ENCODE data around the gene LMO7. TPM values are rescaled to one million over a fixed set of nuclear protein-coding genes. Genes with fewer than 3 reads are reported as not detected.

The LMO7 gene
- total and polyA plus RNA-seq, 2 donors from 2014 or later = 44.0 to 138 TPM

DNA sequence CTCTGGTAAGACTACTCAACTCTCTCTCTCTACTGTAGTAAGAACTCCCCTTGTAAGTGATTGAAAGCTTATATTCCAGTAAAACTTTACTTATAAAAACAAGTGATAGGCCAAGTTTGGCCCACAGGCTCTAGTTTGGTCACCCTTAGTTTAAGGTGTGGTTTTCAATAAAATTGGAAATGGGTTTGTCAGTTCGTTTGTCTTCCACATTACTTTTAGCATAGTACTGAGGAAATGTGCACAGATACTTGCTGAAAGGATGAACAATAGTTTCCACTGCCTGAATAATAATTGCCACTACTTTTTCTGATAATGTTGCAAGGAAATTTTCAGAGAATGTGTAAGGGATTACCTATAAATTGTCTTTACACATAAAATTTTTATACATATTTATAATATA is 54.5 kb downstream of the LMO7 start:
- H3K9me3 ChIP-seq (ENCODE audit: control insufficient read depth in 2 of 3, insufficient read depth in 1 of 3, low read length in 3 of 3) = no peaks in the 10 kb centered on the region
- FAIRE-seq (no peak), DNase-seq (no peak)
- no peaks in the 10 kb centered on the region for H3K4me1 ChIP-seq (ENCODE audit: control insufficient read depth in 2 of 3, insufficient read depth in 2 of 3, low read depth in 1 of 3, low read length in 3 of 3)
- H3K9ac ChIP-seq (ENCODE audit: low read length in 3 of 3) = no peak overlapping the region
- H3K4me3 ChIP-seq (ENCODE audit: low read length in 3 of 3) = no peak overlapping the region
- no peak overlapping the region for H3K27ac ChIP-seq (ENCODE audit: low read depth in 2 of 2, low read length in 2 of 2)
- H3K27me3 ChIP-seq (ENCODE audit: control insufficient read depth, insufficient read depth, low read length) = no peaks in the 10 kb centered on the region
- intact Hi-C loops (cut with DNase I) = no loop called here
- H3K36me3 ChIP-seq (ENCODE audit: control insufficient read depth in 2 of 3, insufficient read depth in 3 of 3, low read length in 3 of 3) = no peaks in the 10 kb centered on the region
- TF ChIP-seq, protein P1, sequence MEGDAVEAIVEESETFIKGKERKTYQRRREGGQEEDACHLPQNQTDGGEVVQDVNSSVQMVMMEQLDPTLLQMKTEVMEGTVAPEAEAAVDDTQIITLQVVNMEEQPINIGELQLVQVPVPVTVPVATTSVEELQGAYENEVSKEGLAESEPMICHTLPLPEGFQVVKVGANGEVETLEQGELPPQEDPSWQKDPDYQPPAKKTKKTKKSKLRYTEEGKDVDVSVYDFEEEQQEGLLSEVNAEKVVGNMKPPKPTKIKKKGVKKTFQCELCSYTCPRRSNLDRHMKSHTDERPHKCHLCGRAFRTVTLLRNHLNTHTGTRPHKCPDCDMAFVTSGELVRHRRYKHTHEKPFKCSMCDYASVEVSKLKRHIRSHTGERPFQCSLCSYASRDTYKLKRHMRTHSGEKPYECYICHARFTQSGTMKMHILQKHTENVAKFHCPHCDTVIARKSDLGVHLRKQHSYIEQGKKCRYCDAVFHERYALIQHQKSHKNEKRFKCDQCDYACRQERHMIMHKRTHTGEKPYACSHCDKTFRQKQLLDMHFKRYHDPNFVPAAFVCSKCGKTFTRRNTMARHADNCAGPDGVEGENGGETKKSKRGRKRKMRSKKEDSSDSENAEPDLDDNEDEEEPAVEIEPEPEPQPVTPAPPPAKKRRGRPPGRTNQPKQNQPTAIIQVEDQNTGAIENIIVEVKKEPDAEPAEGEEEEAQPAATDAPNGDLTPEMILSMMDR (IDR thresholded peaks at IDR 0.05; ENCODE audit: borderline replicate concordance, extremely low read depth, insufficient read depth) = no peak

DNA sequence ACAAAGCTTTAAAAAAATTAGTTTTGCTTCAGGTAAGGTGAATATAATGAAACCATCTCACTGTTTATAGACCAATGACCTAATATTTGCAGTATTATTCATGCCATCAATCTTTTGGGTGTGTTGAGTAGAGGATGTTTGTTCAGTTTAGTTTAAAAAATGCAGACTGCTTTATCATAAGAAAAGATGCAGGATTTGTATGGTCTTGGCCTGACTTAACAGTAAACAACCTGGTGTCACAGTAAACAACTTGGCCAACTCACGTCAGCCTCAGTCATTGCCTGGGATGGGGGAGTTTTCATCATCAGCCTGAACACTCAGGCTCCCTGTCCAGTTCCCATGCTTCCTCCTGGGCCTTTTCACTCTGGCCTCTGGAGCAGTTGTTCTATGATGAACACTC is 55.1 kb downstream of the LMO7 start:
- Histone ChIP-seq H3K4me3 (ENCODE audit: low read length in 3 of 3) (no peak overlapping the region), H3K36me3 (ENCODE audit: control insufficient read depth in 2 of 3, insufficient read depth in 3 of 3, low read length in 3 of 3) (no peaks in the 10 kb centered on the region), H3K9me3 (ENCODE audit: control insufficient read depth in 2 of 3, insufficient read depth in 1 of 3, low read length in 3 of 3) (no peaks in the 10 kb centered on the region), H3K4me1 (ENCODE audit: control insufficient read depth in 2 of 3, insufficient read depth in 2 of 3, low read depth in 1 of 3, low read length in 3 of 3) (no peaks in the 10 kb centered on the region), H3K27ac (ENCODE audit: low read depth in 2 of 2, low read length in 2 of 2) (no peak overlapping the region), H3K9ac (ENCODE audit: low read length in 3 of 3) (no peak overlapping the region), H3K27me3 (ENCODE audit: control insufficient read depth, insufficient read depth, low read length) (no peaks in the 10 kb centered on the region)
- FAIRE-seq (no peak), DNase-seq (no peak)
- intact Hi-C loops (cut with DNase I) = no loop called here
- TF ChIP-seq, protein P1 (IDR thresholded peaks at IDR 0.05; ENCODE audit: borderline replicate concordance, extremely low read depth, insufficient read depth) = no peak

DNA sequence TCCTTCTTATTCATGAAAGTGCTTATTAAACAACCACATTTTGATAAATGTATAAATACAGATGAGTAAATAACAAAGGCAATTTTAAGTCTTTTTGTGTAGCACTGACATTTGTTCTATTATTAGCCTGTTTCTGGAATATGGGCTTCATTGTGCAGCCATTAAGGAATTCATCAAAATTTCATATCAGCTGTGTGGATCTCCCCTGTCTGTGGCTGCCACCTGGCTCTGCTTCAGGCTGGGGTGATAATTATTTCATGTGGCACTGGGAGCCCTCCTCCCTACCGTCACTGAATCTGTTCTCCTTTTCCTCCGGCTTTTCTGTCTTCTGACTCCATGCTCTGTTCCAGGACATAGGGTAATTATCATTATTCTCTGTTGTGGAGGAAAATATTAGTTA is 57.1 kb downstream of the LMO7 start:
- H3K27ac ChIP-seq (ENCODE audit: low read depth in 2 of 2, low read length in 2 of 2) = no peak overlapping the region
- peaks cover 0 to 2% (median 0%) of the 10 kb centered on the region in 3 donors for H3K4me1 ChIP-seq (ENCODE audit: control insufficient read depth in 2 of 3, insufficient read depth in 2 of 3, low read depth in 1 of 3, low read length in 3 of 3)
- H3K4me3 ChIP-seq (ENCODE audit: low read length in 3 of 3) = no peak overlapping the region
- TF ChIP-seq, protein P1 (IDR thresholded peaks at IDR 0.05; ENCODE audit: borderline replicate concordance, extremely low read depth, insufficient read depth) = no peak
- DNase-seq = no peak
- no peak for FAIRE-seq
- no peak overlapping the region for H3K9ac ChIP-seq (ENCODE audit: low read length in 3 of 3)
- H3K27me3 ChIP-seq (ENCODE audit: control insufficient read depth, insufficient read depth, low read length) = no peaks in the 10 kb centered on the region
- no peaks in the 10 kb centered on the region for H3K36me3 ChIP-seq (ENCODE audit: control insufficient read depth in 2 of 3, insufficient read depth in 3 of 3, low read length in 3 of 3)
- H3K9me3 ChIP-seq (ENCODE audit: control insufficient read depth in 2 of 3, insufficient read depth in 1 of 3, low read length in 3 of 3) = no peaks in the 10 kb centered on the region
- intact Hi-C loops (cut with DNase I) = no loop called here

DNA sequence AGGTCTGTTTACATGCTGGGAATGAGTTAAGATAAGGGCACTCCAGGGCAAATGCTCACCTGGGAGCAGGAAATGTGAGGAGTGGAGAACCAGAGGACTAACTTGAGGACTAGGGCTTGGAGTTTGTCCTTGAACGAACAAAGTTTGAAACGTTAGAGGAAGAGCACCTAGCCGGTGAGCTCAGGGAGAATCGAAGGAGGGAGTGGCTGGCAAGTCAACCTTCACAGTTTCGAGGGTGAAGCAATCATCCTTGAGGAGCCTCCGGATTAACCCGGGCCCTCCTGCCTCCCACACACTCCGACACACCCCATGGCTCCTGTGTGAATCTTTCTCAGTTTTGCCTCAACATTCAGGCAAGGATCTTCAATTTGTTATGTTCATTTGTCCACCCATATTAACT is 58.6 kb downstream of the LMO7 start:
- no peaks in the 10 kb centered on the region for H3K9me3 ChIP-seq (ENCODE audit: control insufficient read depth in 2 of 3, insufficient read depth in 1 of 3, low read length in 3 of 3)
- intact Hi-C loops (cut with DNase I) = no loop called here
- no peaks in the 10 kb centered on the region for H3K36me3 ChIP-seq (ENCODE audit: control insufficient read depth in 2 of 3, insufficient read depth in 3 of 3, low read length in 3 of 3)
- H3K27ac ChIP-seq (ENCODE audit: low read depth in 2 of 2, low read length in 2 of 2) = no peak overlapping the region
- no peak overlapping the region for H3K9ac ChIP-seq (ENCODE audit: low read length in 3 of 3)
- TF ChIP-seq, protein P1 (IDR thresholded peaks at IDR 0.05; ENCODE audit: borderline replicate concordance, extremely low read depth, insufficient read depth) = no peak
- DNase-seq (no peak), FAIRE-seq (no peak)
- no peak overlapping the region for H3K4me3 ChIP-seq (ENCODE audit: low read length in 3 of 3)
- no peaks in the 10 kb centered on the region for H3K27me3 ChIP-seq (ENCODE audit: control insufficient read depth, insufficient read depth, low read length)
- peaks cover 0 to 2% (median 0%) of the 10 kb centered on the region in 3 donors for H3K4me1 ChIP-seq (ENCODE audit: control insufficient read depth in 2 of 3, insufficient read depth in 2 of 3, low read depth in 1 of 3, low read length in 3 of 3)
